H1 (cell line): ENCODE results near the gene ATG16L1. TPM values are rescaled to one million over a fixed set of nuclear protein-coding genes. Genes with fewer than 3 reads are reported as not detected.

Experiments
- CBX5 ChIP-seq: fragments of 300-800, 300-1000 bp; sonication (generic); IDR thresholded peaks from 2 replicates; pipeline ENCODE4 v1.7.1; 2016; ENCODE audit warnings: antibody characterized with exemption, low read length, low read depth
- CEBPB ChIP-seq: IDR thresholded peaks from 2 replicates; pipeline ENCODE4 v1.6.1; 2012; ENCODE audit warnings: low read depth, low read length
- CREB1 ChIP-seq: IDR thresholded peaks from 2 replicates; pipeline ENCODE4 v1.6.1; 2012; ENCODE audit warnings: inconsistent platforms
- EZH2 ChIP-seq: fragments of 200-600 bp; sonication (generic); IDR thresholded peaks from 2 replicates; pipeline ENCODE4 v1.7.1; 2012; ENCODE audit warnings: low read depth, mild to moderate bottlenecking, moderate library complexity, low read length, inconsistent platforms; ENCODE audit not compliant: severe bottlenecking
- HDAC6 ChIP-seq: IDR thresholded peaks from one replicate; pipeline ENCODE4 v1.7.1; 2012; ENCODE audit warnings: low read depth, mild to moderate bottlenecking, inconsistent platforms, low read length, moderate library complexity
- RNF2 ChIP-seq: fragments of 200-900, 300-1000 bp; sonication (generic); IDR thresholded peaks from 2 replicates; pipeline ENCODE4 v1.7.1; 2016; ENCODE audit warnings: borderline replicate concordance, low read depth, mild to moderate bottlenecking, antibody characterized with exemption, low read length; ENCODE audit not compliant: poor library complexity, severe bottlenecking; ENCODE audit errors: missing control alignments
- RXRA ChIP-seq: IDR thresholded peaks from 2 replicates; pipeline ENCODE4 v1.6.1; 2011; ENCODE audit warnings: low read depth, mild to moderate bottlenecking, low read length, moderate library complexity; ENCODE audit not compliant: insufficient read depth
- polyA plus RNA-seq, 7 experiments: library from polyadenylated mRNA; depleted of rRNA in 3 of 7; stranded (reverse) in 5 of 7; unstranded in 2 of 7; fragments of >200 nt in 5 of 7; fragments of 200-250 nt in 2 of 7; gene quantifications; 1 replicate in 5 of 7; 2 replicates in 1 of 7; 4 replicates in 1 of 7; pipeline versions ENCODE4 v1.2.1 to v1.2.3, GENCODE V29; 2011 to 2013; ENCODE audit warnings: missing spikeins in 2 of 7, mixed read lengths in 2 of 7
- total RNA-seq: library from RNA; stranded (reverse); fragmentation: NEBNext Ultra II Directional; extraction: Animal tissue kit (Norgen Biotek cat#: 25700); gene quantifications from 2 replicates; pipeline ENCODE4 v1.2.1, GENCODE V29; 2021
- TF ChIP-seq, protein P1 (sequence below): IDR thresholded peaks from 2 replicates; pipeline ENCODE4 v1.6.1; 2012; ENCODE audit warnings: inconsistent platforms

ATG16L1 gene
- total and polyA plus RNA-seq, 2 of the 8 experiments (the other 6 are each of a cell fraction or from before 2014, with no cell fraction given) = 18.3 to 31.0 TPM

DNA sequence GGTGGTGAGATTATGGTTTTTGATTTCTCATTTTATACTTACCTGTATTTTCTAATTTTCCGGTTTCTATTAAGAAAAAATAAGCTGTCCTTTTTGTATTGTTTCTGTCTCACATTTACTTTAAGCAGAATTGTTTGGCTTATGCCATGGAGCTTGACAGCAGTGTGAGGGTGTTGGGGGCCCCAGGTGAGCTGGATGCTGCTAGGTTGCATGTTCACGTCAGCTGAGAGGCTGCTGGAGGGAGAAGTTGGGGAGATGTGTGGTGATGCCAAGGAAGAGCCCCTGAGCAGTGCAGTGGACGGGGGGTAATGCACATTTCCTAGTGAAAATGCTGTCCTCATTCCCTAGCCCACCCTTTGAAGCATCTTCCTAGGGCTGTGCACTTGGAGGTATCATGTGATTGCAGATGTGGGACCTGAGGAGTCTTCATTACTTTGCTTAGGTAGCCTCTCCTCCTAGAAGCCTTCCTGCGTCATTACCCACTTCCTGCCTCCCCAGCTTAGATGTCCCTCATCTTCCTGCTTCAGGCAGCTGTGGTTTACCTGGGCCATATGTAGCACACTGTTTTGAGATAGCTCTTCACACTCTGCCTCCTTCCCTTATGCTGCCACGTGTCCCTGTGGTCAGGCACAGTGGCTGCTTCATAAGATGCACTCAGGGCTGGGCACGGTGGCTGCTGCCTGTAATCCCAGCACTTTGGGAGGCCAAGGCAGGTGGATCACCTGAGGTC is 16.2 kb downstream of the ATG16L1 start (continued):
- TF ChIP-seq RNF2 = no peak
- TF ChIP-seq CREB1 = no peak
- TF ChIP-seq CBX5 = no peak
- TF ChIP-seq, protein P1, sequence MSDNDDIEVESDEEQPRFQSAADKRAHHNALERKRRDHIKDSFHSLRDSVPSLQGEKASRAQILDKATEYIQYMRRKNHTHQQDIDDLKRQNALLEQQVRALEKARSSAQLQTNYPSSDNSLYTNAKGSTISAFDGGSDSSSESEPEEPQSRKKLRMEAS = no peak
- no peak for TF ChIP-seq RXRA
- TF ChIP-seq CEBPB = no peak
- TF ChIP-seq HDAC6 = no peak
- TF ChIP-seq EZH2 = no peak
- TF ChIP-seq, all 59 proteins: peak for 0
